Measurements from ENCODE around the gene PDPK1.

The PDPK1 gene

DNA sequence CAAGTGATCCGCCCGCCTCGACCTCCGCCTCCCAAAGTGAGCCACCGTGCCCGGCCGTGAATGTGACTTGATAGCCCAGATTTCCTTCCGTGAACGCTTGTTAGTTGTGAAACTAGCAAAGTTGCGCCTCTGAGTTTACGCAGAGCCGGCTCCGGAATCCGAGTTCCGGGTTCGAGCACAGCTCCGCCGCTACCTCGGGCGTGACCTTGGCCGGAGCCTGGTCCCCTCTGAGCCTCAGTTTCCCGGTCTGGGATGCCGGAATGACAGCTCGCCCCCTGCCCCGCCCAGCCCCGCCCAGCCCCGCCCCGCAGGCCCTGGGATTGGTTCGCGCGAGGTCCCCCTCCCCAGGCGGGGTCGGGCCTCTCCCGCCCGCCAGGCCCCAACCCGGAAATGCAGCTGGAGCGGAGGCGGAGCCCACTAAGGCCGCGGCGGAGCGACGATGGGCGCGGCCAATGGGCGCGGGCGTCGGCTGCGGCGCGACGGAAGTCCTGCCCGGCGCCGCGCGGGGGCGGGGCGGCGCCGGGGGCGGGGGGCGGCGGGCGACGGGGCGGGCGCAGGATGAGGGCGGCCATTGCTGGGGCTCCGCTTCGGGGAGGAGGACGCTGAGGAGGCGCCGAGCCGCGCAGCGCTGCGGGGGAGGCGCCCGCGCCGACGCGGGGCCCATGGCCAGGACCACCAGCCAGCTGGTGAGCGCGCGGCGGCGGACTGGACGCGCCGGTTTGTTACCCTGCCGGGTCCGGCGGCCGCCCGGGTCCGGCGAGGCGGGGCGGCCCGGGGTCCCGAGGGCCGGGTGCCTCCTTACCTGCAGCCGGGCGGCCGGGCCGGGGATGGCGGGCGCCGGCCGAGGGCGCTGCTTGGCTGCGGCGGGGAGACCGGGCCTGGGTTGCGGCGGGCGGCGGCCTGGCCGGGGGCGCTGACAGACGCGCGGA lies at the start of gene PDPK1:
Gene PDPK1 (plus strand): TSS at position 571 of the 929 bp plus-strand sequence. CDS start 92 bp downstream, at position 663.
- peak; percentile 96 for DNase-seq

- DNase-seq, result no peak
Observed at GRCh38 chr16:2489581-2489980, 48.2 kb upstream of the PDPK1 start.

DNA sequence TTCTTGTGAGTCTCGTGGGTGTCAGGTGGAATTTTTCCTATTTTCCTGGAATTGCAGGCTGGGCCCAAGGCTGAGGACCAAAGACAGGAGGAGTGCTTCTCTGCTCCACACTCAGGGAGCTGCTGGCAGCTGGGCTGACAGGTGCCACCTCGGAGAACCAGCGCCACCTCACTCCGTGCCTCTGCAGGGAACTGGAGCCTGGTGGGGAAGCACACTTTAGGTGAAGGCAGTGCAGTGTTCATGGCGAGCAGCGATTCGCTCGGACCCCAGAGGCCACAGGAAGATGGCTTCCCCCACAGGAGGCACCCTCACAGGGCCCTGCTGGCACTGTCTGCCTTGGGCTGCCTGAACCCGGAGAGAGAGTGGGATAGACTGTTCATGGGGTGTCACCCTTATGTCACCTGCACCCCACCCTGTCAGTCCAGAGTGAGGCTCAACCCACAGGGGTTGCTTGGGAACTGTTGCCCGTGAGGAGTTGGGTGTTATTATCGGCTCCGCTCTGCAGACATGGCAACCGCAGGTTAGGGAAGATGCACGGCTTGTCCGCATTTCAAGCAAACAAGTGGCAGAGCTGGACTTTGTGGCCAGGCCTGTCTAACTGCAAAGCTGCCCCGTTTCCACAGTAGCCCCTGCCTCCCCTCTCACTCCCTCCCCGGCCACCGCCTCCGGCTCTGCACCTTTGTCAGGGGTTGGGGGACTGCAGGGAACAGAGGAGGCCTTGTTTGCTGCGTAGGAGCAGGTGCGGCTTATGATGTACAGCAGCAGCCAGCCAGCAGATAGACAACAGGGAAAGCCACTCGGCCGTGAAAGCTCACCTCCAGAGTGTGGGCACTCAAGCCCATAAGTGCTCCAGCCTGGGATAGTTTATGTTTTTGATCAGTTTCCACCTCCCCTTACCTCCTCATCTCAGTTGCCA lies 47.4 kb upstream of the PDPK1 start:
- no peak for DNase-seq

DNA sequence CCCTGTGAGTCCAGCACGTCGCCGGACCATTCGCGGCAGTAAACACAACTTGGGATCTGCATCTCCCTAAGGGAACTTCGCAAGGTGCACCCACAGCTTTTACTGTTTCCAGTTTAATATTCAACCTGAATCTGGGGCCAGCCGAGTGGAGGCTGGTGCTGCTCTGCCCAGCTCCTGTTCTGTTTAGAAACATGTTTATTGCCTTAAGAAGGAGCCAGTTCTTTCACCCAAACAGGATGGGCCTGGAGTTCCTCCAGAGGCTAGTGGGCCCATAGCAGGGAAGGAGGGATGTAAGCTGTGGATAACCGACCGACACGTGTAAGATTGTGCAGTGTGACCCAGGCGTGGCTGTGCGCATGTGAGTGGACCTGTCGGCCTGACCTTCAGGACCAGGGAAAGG lies 45.5 kb upstream of the PDPK1 start:
- no peak for DNase-seq

GRCh38 chr16:2493605-2494004 lies 44.2 kb upstream of the PDPK1 start:
- DNase-seq, result no peak

- DNase-seq, result no peak
Observed at GRCh38 chr16:2494616-2495015, 43.2 kb upstream of the PDPK1 start.

GRCh38 chr16:2495041-2495440 lies 42.8 kb upstream of the PDPK1 start:
- DNase-seq, result no peak

DNA sequence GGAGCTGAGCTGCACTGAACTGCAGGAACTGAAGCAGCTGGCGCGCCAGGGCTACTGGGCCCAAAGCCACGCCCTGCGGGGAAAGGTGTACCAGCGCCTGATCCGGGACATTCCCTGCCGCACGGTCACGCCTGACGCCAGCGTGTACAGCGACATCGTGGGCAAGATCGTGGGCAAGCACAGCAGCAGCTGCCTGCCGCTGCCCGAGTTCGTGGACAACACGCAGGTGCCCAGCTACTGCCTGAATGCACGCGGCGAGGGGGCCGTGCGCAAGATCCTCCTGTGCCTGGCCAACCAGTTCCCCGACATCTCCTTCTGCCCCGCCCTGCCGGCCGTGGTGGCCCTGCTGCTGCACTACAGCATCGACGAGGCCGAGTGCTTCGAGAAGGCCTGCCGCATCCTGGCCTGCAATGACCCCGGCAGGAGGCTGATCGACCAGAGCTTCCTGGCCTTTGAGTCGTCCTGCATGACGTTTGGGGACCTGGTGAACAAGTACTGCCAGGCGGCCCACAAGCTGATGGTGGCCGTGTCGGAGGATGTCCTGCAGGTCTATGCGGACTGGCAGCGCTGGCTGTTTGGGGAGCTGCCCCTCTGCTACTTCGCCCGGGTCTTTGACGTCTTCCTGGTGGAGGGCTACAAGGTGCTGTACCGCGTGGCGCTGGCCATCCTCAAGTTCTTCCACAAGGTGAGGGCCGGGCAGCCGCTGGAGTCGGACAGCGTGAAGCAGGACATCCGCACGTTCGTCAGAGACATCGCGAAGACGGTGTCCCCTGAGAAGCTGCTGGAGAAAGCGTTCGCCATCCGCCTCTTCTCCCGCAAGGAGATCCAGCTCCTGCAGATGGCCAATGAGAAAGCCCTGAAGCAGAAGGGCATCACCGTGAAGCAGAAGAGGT lies 41.4 kb upstream of the PDPK1 start:
- no peak for DNase-seq

DNA sequence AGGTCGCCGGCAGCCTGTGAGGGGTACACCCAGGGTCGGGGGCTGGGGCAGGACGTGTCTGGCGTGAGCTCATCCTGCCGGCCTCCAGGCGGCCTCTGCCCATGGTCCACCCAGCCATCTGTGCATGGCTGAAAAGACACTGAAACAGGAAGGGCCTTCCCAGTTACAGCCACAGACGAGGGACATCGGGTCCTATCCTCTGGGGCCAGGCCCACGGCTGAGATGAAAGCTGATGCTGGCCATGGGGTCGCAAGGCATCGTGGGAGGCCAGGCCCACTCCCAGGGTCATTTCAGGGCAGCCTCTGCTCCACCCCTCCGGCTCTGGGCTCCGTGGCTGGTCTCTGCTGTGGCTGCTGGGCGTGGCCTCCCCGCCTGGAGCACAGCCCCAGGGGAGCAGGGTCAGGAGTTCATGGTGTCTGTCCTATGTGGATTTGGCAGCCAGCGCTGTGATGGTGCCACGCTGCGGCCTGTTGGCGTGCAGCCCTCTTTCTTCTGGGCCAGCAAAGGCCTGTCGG lies 40.6 kb upstream of the PDPK1 start:
- no peak for DNase-seq

- DNase-seq, result no peak
Observed at GRCh38 chr16:2497695-2498484, 39.9 kb upstream of the PDPK1 start.

- DNase-seq, result no peak
Observed at GRCh38 chr16:2498531-2499253, 39.1 kb upstream of the PDPK1 start.

GRCh38 chr16:2499454-2499853 lies 38.4 kb upstream of the PDPK1 start:
- DNase-seq, result no peak

GRCh38 chr16:2499890-2500429 lies 37.9 kb upstream of the PDPK1 start:
- DNase-seq, result no peak

DNA sequence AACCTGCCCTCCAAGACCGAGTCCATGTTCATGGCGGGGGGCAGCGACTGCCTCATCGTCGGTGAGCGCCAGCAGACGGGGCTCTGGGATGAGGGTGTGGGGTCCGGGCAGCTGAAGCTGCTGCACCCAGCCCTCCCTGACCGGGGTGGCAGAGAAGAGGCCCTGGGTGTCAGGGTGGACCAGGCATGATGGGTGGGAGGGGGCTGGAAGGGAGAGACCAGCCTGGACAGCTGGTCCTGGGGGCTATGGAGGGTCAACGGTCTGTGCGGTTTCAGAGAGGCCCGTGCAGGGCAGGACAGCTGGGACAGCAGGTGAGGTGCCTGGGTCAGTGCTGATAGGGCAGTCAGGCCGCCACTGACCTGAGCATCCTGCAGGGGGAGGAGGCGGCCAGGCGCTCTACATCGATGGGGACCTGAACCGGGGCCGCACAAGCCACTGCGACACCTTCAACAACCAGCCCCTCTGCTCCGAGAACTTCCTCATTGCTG lies 37.3 kb upstream of the PDPK1 start:
- no peak for DNase-seq

DNA sequence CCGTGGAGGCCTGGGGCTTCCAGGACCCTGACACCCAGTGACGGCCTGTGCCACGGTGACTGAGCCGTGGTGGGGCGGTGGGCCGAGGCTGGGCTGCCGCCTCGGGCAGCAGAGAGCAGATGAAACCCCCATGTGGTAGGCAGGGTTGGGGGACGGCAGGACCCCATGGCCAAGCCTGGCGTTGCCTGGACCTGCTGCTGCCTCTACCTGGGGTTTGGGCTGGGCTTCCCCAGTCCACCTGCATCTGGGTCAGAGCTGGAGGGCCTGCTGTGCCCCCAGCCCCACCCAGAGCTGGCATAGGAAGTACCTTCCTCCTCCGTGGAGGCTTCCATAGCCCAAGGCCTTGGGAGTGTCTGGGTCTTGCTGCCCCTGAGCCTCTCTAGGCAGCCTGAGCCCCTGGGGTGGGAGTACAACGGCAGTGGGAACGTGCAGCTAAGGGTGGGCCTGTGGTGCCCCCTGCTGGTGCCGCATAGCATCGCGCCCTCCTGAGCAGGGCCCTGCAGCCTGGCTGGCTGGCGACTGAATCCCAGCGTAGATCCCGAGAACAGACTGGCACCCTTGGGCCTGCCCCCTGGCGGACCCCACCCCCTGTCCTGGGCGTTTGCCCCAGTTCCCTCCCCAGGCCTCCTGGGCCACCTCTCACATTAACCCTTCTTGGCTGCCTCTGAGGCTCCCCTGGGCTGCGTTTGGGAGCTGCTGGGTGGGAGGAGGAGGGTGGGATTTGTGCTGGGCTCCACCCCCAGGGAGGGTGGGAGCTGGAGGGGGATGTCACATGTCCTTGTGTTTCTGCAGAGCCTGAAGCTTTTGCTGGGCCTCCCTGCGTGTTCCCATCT lies 36.7 kb upstream of the PDPK1 start:
- peak; percentile 80 to 82 for DNase-seq

GRCh38 chr16:2501946-2502895 lies 35.6 kb upstream of the PDPK1 start:
- no peak for DNase-seq

GRCh38 chr16:2505695-2506094 lies 32.1 kb upstream of the PDPK1 start:
- no peak for DNase-seq

DNA sequence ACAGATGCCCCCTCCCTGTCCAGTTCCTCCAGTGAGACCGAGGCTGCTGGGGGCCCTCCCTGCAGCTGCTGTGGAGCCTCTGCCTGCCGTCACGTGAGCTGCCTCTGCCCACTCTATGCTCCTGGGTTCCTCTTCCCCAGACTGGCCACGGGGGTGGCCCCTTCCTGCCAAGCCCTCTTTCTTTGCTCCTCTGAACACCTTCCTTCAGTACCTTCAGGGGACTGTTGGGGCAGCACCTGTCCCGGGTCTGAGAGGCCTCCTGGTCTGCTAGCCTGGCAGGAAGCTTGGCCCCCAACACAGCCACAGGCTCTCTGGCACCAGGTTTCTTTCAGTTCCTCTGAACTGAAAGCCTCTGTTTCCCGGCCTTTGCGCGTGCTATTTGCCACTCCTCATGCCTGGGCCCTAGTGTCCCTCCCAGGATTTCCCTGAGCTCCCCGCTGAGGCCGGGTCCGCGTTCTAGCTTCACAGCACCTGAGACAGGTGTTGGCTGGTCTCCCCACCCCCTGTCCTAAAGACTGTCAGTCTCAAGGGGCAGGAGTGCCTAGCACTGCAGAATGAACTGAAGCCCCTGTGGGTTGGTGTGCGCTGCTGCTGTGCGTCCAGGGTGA lies 30.7 kb upstream of the PDPK1 start:
- DNase-seq, result peak in 1 of 2 donors; percentile 70

Measured in CD4-positive, alpha-beta T cell treated with Interleukin-4 for 1 hour (primary cell).